DMS153 treated with DMSO at 0.1 percent for 48 hours (cell line): Measurements from ENCODE around the gene DBR1.
"Not testable (repeated sequence)": the region's sequence is repeated elsewhere in the genome, so short reads cannot be mapped to it uniquely, and the experiment has no call there.

Source experiments
- DNase-seq: peaks from one replicate; lab custom pipeline; 2025; ENCODE audit not compliant: unreplicated experiment; lab: John Stamatoyannopoulos, UW

Gene DBR1

GRCh38 chr3:138186803-138187295, 12.1 kb upstream of the DBR1 start:
- DNase-seq = peak; percentile 87

GRCh38 chr3:138186221-138186620, 11.5 kb upstream of the DBR1 start:
- DNase-seq = no peak

- DNase-seq = no peak
Measured at GRCh38 chr3:138184994-138185393, 10.3 kb upstream of the DBR1 start.

- DNase-seq = peak; percentile 65
Measured at GRCh38 chr3:138180375-138181029, 5.8 kb upstream of the DBR1 start.

GRCh38 chr3:138173769-138174420, 826 bp downstream of the DBR1 start:
- peak; percentile 19 for DNase-seq

GRCh38 chr3:138172625-138173024, 2.1 kb downstream of the DBR1 start:
- no peak for DNase-seq

GRCh38 chr3:138165061-138165460, 9.7 kb downstream of the DBR1 start:
- no peak for DNase-seq

- DNase-seq = no peak
Measured at GRCh38 chr3:138157743-138158142, 17.0 kb downstream of the DBR1 start.

- DNase-seq = no peak
Measured at GRCh38 chr3:138154534-138154933, 20.2 kb downstream of the DBR1 start.

GRCh38 chr3:138148503-138148902, 26.2 kb downstream of the DBR1 start:
- no peak for DNase-seq

GRCh38 chr3:138142181-138142580, 32.5 kb downstream of the DBR1 start:
- DNase-seq = not testable (repeated sequence)

GRCh38 chr3:138140940-138141339, 33.8 kb downstream of the DBR1 start:
- DNase-seq = no peak

GRCh38 chr3:138139691-138140090, 35.0 kb downstream of the DBR1 start:
- DNase-seq = no peak

- DNase-seq = no peak
Measured at GRCh38 chr3:138137861-138138260, 36.9 kb downstream of the DBR1 start.

- DNase-seq = no peak
Measured at GRCh38 chr3:138136201-138136600, 38.5 kb downstream of the DBR1 start.

GRCh38 chr3:138135833-138136194, 38.9 kb downstream of the DBR1 start:
- DNase-seq = no peak

GRCh38 chr3:138135146-138135832, 39.4 kb downstream of the DBR1 start:
- no peak for DNase-seq

GRCh38 chr3:138132239-138132638, 42.5 kb downstream of the DBR1 start, which contains the start of gene A4GNT:
Gene A4GNT, minus strand, starts transcription at chr3:138132390. Its CDS starts 1,134 bp downstream, at chr3:138131256.
- no peak for DNase-seq

- DNase-seq = no peak
Measured at GRCh38 chr3:138127636-138128365, 46.9 kb downstream of the DBR1 start.

GRCh38 chr3:138125548-138126221, 49.0 kb downstream of the DBR1 start:
- DNase-seq = no peak
